ENCODE measurements around the gene GFY.

The GFY gene

DNA sequence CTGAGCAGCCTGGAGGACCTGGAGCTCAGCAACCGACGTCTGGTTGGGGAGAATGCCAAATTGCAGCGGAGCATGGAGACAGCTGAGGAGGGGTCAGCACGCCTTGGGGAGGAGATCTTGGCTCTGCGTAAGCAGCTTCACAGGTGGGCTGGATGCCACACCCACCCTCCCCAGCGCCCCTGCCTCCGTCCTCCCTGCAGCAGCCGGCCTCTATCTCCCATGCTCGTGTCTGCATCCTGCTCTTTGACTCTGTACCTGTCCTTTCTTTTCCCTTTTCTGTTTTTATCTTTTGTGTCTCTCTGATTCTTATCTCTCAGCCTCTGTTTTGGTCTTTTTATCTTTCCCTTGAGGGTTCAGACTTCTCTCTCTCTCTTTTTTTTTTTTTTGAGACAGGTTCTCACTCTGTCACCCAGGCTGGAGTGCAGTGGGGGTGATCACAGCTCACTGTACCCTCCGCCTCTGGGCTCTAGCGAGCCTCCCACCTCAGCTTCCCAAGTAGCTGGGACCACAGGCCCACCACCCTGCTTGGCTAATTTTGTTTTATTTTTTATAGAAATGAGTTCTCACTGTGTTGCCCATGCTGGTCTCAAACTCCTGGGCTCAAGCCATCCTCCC, 27.1 kb upstream of the GFY start:
- TF ChIP-seq, protein P1, sequence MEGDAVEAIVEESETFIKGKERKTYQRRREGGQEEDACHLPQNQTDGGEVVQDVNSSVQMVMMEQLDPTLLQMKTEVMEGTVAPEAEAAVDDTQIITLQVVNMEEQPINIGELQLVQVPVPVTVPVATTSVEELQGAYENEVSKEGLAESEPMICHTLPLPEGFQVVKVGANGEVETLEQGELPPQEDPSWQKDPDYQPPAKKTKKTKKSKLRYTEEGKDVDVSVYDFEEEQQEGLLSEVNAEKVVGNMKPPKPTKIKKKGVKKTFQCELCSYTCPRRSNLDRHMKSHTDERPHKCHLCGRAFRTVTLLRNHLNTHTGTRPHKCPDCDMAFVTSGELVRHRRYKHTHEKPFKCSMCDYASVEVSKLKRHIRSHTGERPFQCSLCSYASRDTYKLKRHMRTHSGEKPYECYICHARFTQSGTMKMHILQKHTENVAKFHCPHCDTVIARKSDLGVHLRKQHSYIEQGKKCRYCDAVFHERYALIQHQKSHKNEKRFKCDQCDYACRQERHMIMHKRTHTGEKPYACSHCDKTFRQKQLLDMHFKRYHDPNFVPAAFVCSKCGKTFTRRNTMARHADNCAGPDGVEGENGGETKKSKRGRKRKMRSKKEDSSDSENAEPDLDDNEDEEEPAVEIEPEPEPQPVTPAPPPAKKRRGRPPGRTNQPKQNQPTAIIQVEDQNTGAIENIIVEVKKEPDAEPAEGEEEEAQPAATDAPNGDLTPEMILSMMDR (IDR thresholded peaks at IDR 0.05; ENCODE audit: insufficient read depth, missing control alignments), result no peak
- FAIRE-seq (no peak), DNase-seq (ENCODE audit: insufficient read length, low spot score) (peak; percentile 7)

DNA sequence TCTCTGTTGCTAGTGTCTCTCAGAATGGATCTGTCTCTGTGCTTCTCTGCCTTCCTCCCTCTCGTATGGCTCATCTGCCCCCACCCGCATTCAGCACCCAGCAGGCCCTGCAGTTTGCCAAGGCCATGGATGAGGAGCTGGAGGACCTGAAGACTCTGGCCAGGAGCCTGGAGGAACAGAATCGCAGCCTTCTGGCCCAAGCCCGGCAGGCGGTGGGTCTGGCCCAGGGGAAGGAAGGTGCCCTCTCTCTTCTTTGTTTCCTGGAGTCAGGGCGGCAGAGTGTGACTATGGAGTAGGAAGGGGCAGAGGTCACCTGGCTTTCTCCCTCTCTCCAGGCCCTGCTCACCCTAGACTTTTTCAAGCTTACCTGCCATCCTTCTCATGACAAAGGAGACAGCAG, 26.3 kb upstream of the GFY start:
- no peak for DNase-seq (ENCODE audit: insufficient read length, low spot score)
- no peak for FAIRE-seq
- TF ChIP-seq, protein P1 (IDR thresholded peaks at IDR 0.05; ENCODE audit: insufficient read depth, missing control alignments), result no peak

DNA sequence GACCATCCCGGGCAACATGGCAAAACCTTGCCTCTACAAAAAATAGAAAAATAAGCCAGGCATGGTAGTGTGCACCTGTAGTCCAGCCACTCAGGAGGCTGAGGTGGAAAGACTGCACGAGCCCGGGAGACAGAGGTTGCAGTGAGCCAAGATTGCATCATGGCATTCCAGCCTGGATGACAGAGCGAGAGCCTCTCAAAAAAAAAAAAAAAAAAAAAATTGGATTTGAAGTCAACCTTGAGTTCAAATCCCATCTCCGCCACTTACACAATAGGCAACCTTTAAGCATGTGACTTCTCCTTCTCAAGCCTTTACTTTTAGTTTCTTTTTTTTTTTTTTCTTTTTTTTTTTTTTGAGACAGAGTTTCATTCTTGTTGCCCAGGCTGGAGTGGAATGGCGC, 25.2 kb upstream of the GFY start:
- no peak for FAIRE-seq
- TF ChIP-seq, protein P1 (IDR thresholded peaks at IDR 0.05; ENCODE audit: insufficient read depth, missing control alignments), result no peak
- DNase-seq (ENCODE audit: insufficient read length, low spot score), result no peak

DNA sequence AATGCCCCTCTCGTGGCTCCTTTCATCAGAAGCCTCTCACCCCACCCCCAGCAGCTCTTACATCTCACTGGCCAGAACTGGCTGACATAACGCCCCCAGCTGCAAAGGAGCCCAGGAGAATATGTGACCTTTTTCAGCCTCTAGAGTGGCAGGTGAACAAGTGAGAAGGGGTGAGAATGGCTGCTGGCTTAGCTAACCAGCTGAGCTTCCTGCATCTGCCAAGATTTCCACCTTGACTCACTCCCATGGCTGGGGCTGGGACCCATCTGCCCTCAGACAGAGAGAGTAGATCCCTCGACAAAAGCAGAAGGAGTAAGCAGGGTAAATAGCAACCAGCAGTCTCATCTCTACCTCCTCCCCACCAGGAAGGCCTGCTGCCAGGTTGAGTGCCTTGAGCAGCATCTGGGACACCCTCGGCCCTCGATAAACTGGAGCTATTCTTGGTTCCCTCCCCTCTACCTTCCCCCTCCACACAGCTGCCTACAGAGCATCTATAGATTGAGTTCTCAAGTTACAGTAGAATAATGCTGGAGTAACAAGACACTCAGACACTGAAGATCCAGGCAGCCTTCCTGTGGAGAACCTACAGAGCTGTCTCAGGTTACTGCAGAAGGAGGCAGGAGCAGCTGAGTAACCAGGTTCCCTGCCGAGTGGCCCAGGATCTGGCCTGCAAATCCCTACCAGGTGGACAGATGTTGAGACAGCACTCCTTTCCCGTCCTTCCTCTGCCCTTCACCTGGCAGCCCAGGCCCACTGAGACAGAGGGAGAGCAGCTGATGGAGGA, 21.6 kb upstream of the GFY start:
- TF ChIP-seq, protein P1 (IDR thresholded peaks at IDR 0.05; ENCODE audit: insufficient read depth, missing control alignments), result no peak
- DNase-seq (ENCODE audit: insufficient read length, low spot score) (no peak), FAIRE-seq (no peak)

DNA sequence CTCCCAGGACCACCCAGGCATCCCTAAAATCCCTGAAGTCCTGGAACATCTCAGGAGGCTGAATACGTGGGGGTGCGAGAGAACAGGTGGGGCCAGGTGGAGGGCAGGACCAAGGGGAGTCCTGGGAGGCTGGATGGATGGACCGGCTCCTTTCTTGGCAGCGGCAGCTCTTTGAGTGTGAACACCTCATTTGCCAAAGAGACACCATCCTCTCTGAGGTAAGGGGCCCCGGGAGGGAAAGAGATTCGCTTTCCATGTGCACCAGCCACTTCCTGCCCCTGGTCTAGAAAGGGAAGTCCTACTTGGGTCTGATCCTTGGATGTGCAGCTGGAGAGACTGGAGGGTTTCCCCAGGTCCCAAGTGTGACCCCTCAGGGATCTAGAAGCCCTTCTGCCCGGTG, 18.1 kb upstream of the GFY start:
- TF ChIP-seq, protein P1 (IDR thresholded peaks at IDR 0.05; ENCODE audit: insufficient read depth, missing control alignments), result no peak
- DNase-seq (ENCODE audit: insufficient read length, low spot score) (no peak), FAIRE-seq (no peak)

DNA sequence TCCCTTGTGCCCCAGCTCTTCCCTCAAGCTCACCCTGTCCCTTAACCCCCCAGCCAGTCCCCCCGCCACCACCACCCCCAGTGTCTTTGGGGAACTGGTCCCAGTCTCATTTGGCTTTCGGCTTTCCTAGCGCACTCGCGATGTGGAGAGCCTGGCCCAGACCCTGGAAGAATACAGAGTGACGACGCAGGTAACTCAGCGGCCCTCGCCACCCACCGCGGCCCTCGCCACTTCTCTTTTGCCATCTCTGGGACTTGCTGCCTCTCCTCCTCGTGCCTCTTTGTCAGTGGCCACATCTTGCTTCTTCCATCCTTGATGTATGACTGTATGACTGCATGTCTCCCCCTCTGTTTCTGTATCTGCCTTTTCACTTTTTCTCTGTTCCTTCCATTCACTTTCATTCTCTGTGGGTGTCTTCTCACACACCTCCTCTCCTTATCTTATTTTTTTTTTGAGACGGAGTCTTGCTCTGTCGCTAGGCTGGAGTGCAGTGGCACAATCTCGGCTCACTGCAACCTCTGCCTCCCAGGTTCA, 17.6 kb upstream of the GFY start:
- DNase-seq (ENCODE audit: insufficient read length, low spot score) (no peak), FAIRE-seq (no peak)
- TF ChIP-seq, protein P1 (IDR thresholded peaks at IDR 0.05; ENCODE audit: insufficient read depth, missing control alignments), result no peak

All from D721Med (cell line).